GM23338 (cell line): ENCODE results near the gene RNU6-7. TPM values are rescaled to one million over a fixed set of nuclear protein-coding genes. Genes with fewer than 3 reads are reported as not detected.

ENCODE experiments used
- ATAC-seq: fragments of 200-7000 bp; cut with Tn5 transposase; 3 replicates; pipeline ENCODE4 v1.9.1; 2020
- DNase-seq: peaks from one replicate; pipeline ENCODE4 v3.0.0-alpha.2; 2015; ENCODE audit warnings: low spot score
- H2AFZ ChIP-seq: fragments of 200-600 bp; sonication (generic); 2 replicates; pipeline ENCODE4 v1.8.0; 2016; ENCODE audit warnings: antibody characterized with exemption, mild to moderate bottlenecking, moderate library complexity
- H3F3A ChIP-seq: fragments of 200-600 bp; sonication (generic); replicated peaks from 2 replicates; pipeline ENCODE4 v1.8.0; 2017; ENCODE audit warnings: antibody characterized with exemption, mixed run types, low read depth
- H3K27ac ChIP-seq: fragments of 200-600 bp; sonication (generic); 2 replicates; pipeline ENCODE4 v1.6.1; 2016; ENCODE audit warnings: low read depth
- H3K27me3 ChIP-seq: fragments of 200-600 bp; sonication (generic); 2 replicates; pipeline ENCODE4 v1.8.0; 2016; ENCODE audit warnings: mild to moderate bottlenecking, mixed run types, moderate library complexity; ENCODE audit not compliant: insufficient read depth
- H3K36me3 ChIP-seq: fragments of 200-600 bp; sonication (generic); 2 replicates; pipeline ENCODE4 v1.8.0; 2016; ENCODE audit warnings: mild to moderate bottlenecking; ENCODE audit not compliant: insufficient read depth
- H3K4me1 ChIP-seq: fragments of 200-600 bp; sonication (generic); 2 replicates; pipeline ENCODE4 v1.8.0; 2016; ENCODE audit warnings: mild to moderate bottlenecking, moderate library complexity; ENCODE audit not compliant: insufficient read depth
- H3K4me2 ChIP-seq: fragments of 200-600 bp; sonication (generic); 2 replicates; pipeline ENCODE4 v1.7.1; 2017; ENCODE audit warnings: mixed run types
- H3K4me3 ChIP-seq: fragments of 200-600 bp; sonication (generic); 2 replicates; pipeline ENCODE4 v1.6.1; 2016; ENCODE audit warnings: mixed run types
- H3K79me2 ChIP-seq: fragments of 200-600 bp; sonication (generic); replicated peaks from 2 replicates; pipeline ENCODE4 v1.8.0; 2017; ENCODE audit warnings: mild to moderate bottlenecking; ENCODE audit not compliant: insufficient read depth
- H3K9me2 ChIP-seq: fragments of 200-600 bp; sonication (generic); 2 replicates; pipeline ENCODE4 v1.8.0; 2017; ENCODE audit not compliant: insufficient read depth
- H4K20me1 ChIP-seq: fragments of 200-600 bp; sonication (generic); replicated peaks from 2 replicates; pipeline ENCODE4 v1.8.0; 2017; ENCODE audit warnings: mild to moderate bottlenecking; ENCODE audit not compliant: insufficient read depth
- H3K27ac Mint-ChIP-seq: 2 replicates; pipeline ENCODE4 v1.8.0; 2020; ENCODE audit warnings: inconsistent platforms, mild to moderate bottlenecking, moderate library complexity, mixed read lengths
- H3K27me3 Mint-ChIP-seq: 3 replicates; pipeline ENCODE4 v1.8.0; 2022; ENCODE audit warnings: low read depth, mild to moderate bottlenecking, moderate library complexity, mixed read lengths, inconsistent platforms; ENCODE audit not compliant: insufficient read depth, poor library complexity
- H3K36me3 Mint-ChIP-seq: 3 replicates; pipeline ENCODE4 v1.8.0; 2021; ENCODE audit warnings: low read depth, mild to moderate bottlenecking, inconsistent platforms, moderate library complexity, mixed read lengths
- H3K4me1 Mint-ChIP-seq: 3 replicates; pipeline ENCODE4 v1.8.0; 2020; ENCODE audit warnings: mild to moderate bottlenecking, inconsistent platforms, mixed read lengths
- H3K4me3 Mint-ChIP-seq: 3 replicates; pipeline ENCODE4 v1.8.0; 2021; ENCODE audit warnings: moderate library complexity, mild to moderate bottlenecking, inconsistent platforms, mixed read lengths
- H3K9me3 Mint-ChIP-seq: 3 replicates; pipeline ENCODE4 v1.8.0; 2020; ENCODE audit warnings: moderate library complexity, mild to moderate bottlenecking, inconsistent platforms, mixed read lengths
- ETS1 ChIP-seq: IDR thresholded peaks from 2 replicates; pipeline ENCODE4 v1.6.1; 2016; ENCODE audit warnings: antibody characterized with exemption
- EZH2phosphoT487 ChIP-seq: fragments of 200-600 bp; sonication (generic); IDR thresholded peaks from one replicate; pipeline ENCODE4 v1.8.1; 2018; ENCODE audit warnings: antibody characterized with exemption; ENCODE audit not compliant: unreplicated experiment
- POLR2AphosphoS5 ChIP-seq: IDR thresholded peaks from 2 replicates; pipeline ENCODE4 v1.6.1; 2016; ENCODE audit warnings: antibody characterized with exemption, low read depth
- ZNF114 ChIP-seq: fragments of 250-450 bp; sonication (Bioruptor Pico); IDR thresholded peaks from 2 replicates; pipeline ENCODE4 v1.5.0; 2020; ENCODE audit warnings: mild to moderate bottlenecking, moderate library complexity
- ZNF462 ChIP-seq: fragments of 250-450 bp; sonication (Bioruptor Pico); IDR thresholded peaks from 2 replicates; pipeline ENCODE4 v1.5.0; 2020; ENCODE audit warnings: mild to moderate bottlenecking, moderate library complexity
- polyA plus RNA-seq: library from polyadenylated mRNA; unstranded; fragments of >200 nt; fragmentation: Nextera tagmentation; extraction: Ambion mirVana; gene quantifications from 2 replicates; pipeline ENCODE4 v1.2.1, GENCODE V29; 2016
- total RNA-seq: library from RNA; depleted of rRNA; stranded (reverse); fragments of >200 nt; shearing (Covaris generic); gene quantifications from 2 replicates; pipeline ENCODE4 v1.2.3, GENCODE V29; 2014

The RNU6-7 gene
- total and polyA plus RNA-seq, 2 experiments from 2014 or later: 39.1 TPM; not detected in 1

GRCh38 chr14:32209471-32209870 lies 7.6 kb downstream of the RNU6-7 start (continued):
- TF ChIP-seq ZNF462 (CRISPR knock-in tag) (no peak), POLR2AphosphoS5 (no peak), EZH2phosphoT487 (no peak)

- no peaks in the 10 kb centered on the region for H3K27me3 Mint-ChIP-seq
- no peak overlapping the region for H3K27ac Mint-ChIP-seq
- H3K9me3 Mint-ChIP-seq: peaks cover 2% of the 10 kb centered on the region; the same call in 1 of the 3 replicates
- no peaks in the 10 kb centered on the region for H3F3A ChIP-seq
- H3K9me2 ChIP-seq: no peaks in the 10 kb centered on the region
- no peaks in the 10 kb centered on the region for H4K20me1 ChIP-seq
- DNase-seq: no peak
- no peaks in the 10 kb centered on the region for H3K36me3 Mint-ChIP-seq
- no peak overlapping the region for H3K27ac ChIP-seq
- no peak for ATAC-seq
- H3K4me3 Mint-ChIP-seq: no peak overlapping the region
- H2AFZ ChIP-seq: no peak overlapping the region
- H3K36me3 ChIP-seq: no peaks in the 10 kb centered on the region
- H3K4me1 ChIP-seq: no peaks in the 10 kb centered on the region
- TF ChIP-seq ZNF114 (CRISPR knock-in tag) (no peak), POLR2AphosphoS5 (no peak), ETS1 (no peak)
- no peak overlapping the region for H3K4me3 ChIP-seq
- H3K4me1 Mint-ChIP-seq: peaks cover 6% of the 10 kb centered on the region
- no peak overlapping the region for H3K4me2 ChIP-seq
- H3K79me2 ChIP-seq: no peaks in the 10 kb centered on the region
- no peaks in the 10 kb centered on the region for H3K27me3 ChIP-seq
These were observed 9.2 kb downstream of the RNU6-7 start for GRCh38 chr14:32211068-32211404.
